DND-41 (cell line): ENCODE measurements around the gene BRPF1.

Experiments used
- CTCF ChIP-seq: IDR thresholded peaks from 2 replicates; pipeline ENCODE4 v1.5.1; 2012; ENCODE audit warnings: borderline replicate concordance, low read length, moderate library complexity, mild to moderate bottlenecking; ENCODE audit not compliant: poor library complexity, severe bottlenecking; ENCODE audit errors: extremely low read depth
- EZH2 ChIP-seq: IDR thresholded peaks from 3 replicates; pipeline ENCODE4 v1.6.1; 2012; ENCODE audit warnings: borderline replicate concordance, low read depth, mild to moderate bottlenecking, moderate library complexity, low read length, inconsistent platforms; ENCODE audit not compliant: severe bottlenecking

- no peak for TF ChIP-seq CTCF
- no peak for TF ChIP-seq EZH2
Measured at GRCh38 chr3:9787714-9788113, 56.2 kb downstream of the BRPF1 start.
